HG03025 (cell line): Measurements from ENCODE around the gene FAAP100.

Source experiments
- ATAC-seq: cut with Tn5 transposase; IDR thresholded peaks from one replicate; pipeline ENCODE4 v1.9.1; 2021; ENCODE audit warnings: mild to moderate bottlenecking, moderate library complexity; ENCODE audit not compliant: unreplicated experiment, low FRiP score

The FAAP100 gene

DNA sequence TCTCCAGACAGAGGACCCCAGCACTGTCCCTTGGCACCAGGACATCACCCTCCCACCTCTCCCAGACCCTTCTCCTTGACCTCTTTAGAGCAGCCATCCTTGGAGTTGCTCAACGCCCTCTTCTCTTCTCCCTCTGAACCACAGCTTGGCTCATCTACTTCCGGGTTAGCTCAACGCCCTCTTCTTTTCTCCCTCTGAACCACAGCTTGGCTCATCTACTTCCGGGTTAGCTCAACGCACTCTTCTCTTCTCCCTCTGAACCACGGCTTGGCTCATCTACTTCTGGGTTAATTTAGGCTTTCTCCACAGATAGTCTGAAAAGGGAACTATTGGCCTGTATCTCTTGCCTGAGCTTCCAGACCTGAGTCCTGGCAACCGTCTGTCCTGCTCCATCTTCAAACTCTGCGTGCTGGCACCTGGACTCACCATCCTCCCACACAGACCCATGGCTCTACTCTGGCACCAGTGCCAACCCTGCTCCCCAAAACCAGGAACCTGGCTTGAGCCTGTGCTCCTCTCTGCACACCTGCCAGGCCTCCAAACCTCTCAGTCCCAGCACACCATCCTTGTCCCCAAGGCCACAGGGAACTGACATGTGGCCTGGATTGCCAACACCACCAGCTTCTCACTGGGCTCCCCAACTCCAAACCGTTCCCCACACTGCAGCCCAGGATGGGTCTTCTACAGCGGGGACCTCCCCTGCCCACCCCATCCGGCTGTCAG is 25.3 kb upstream of the FAAP100 start:
- no peak for ATAC-seq

DNA sequence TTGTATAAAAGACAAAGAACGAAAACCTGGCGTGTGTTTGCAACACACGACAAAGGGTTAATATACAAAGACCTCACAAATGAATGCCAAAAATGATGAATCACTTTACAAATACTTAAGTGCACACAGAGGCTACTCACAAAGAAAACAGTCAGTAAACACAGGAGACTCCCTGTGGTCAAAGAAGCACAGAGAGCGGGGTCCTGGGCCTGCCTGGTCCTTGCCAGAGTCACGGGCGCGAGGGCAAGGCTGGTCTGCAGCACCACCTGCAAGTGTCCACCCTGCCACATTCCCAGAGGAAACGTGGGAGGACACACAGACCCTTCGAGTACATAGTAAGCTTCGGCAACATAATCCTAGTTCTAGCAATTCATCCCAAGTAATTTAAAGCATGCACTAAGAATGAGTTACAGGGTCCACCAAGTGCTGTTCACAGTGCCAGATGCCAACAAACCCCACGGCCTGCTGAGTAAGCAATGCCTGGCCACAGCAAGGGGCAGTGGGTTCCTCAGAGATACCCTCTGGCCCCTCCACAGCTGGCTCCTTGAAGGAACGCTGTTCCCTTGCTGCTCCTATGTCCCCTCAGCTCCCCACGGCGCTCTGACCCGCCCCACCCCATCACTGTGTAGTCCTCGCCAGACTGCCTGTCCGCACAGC is 24.6 kb upstream of the FAAP100 start:
- ATAC-seq = no peak

DNA sequence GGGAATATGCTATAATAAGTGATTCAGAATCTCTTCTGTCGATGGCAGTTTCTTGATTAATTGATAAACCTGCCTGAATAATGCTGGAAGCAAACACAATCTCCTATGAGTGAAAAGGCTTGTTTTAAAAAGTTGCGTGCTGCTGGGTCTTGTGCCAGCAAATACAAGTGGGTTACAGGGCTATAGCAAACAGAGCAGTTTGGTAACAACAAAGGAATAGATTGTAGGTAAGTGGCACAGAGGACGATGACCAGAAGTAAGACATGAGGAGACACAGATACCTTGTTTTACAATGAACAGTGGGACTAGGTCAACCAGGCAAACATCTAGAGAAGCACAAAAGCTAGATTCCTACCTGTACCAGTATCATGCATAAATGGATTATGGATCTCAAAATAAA is 23.7 kb upstream of the FAAP100 start:
- ATAC-seq = no peak

DNA sequence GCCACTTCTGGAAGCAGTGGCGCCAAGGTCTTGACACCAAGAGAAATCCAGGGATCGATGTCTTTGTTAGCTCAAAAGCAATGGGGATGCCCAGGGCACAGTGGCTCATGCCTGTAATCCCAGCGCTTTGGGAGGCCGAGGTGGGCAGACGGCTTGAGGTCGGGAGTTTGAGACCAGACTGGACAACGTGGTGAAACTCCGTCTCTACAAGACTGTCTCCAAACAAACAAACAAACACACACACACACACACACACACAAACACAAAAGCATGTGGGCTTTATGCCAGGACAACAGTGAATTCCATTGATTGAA is 22.4 kb upstream of the FAAP100 start:
- no peak for ATAC-seq

DNA sequence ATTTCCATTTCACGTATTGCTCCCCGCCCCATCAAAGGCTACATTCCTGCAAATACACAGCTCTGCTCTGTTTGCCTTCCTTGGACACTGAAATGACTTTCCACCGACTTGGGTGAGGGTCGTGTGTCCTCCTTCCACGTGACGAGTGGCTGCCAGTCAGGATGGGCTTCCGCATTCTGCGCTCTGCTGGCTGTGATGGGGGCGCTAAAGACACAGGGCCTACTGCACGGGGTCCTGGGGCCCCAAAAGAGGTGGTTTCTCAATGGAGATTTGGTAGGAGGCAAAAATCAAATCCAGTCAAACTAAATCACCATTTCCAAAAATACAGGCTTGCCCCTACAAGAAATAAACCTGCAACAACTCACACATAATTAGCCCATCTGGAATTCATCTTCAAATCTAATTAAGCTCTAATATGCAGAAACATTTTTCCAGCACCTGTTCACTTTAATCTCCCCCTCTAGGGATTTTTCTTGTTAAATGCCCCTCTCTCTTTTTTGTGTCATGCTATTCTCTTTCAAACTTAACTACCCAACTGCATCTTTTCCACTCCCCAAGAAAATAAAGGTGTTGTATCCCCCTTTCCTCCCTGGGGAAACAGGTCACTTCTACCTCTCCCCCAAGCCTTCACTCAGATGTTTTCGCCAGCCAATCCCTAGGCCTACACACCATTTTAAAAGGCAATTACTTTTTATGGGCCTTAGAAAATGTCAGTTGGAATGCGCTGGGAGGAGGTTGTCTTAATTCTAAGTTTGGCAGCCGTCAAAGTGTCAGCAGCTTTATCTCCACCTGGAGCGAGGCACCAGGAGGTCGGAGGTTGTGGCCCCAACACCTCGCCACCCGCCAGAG is 21.9 kb upstream of the FAAP100 start:
- no peak for ATAC-seq

DNA sequence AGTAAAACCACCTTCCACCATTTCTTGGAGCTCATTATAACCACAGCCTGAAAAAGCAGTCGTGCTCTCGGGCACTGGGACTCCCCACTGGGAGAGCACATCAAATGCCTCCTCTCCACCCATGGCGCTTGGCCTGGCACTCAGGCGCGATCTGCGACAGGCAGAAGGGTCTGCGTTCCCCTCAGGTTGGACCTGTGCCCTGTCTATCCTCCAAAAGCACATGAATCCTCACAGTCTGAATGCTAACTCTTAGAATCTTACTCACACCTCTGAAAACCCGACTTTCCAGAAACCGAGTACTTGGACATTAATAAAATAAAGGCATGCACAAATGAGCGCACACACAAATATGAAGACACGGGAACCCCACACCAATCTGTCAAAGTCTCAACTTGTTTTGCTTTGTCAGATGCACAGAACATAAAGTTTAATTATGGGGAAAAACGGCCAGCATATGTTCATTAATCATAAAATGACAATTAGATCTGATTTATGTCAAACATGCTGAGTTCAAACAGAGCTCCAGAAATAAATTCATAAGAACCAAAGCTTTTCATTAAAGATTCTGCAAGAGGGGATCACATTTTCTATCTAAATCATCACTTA is 20.5 kb upstream of the FAAP100 start:
- no peak for ATAC-seq

DNA sequence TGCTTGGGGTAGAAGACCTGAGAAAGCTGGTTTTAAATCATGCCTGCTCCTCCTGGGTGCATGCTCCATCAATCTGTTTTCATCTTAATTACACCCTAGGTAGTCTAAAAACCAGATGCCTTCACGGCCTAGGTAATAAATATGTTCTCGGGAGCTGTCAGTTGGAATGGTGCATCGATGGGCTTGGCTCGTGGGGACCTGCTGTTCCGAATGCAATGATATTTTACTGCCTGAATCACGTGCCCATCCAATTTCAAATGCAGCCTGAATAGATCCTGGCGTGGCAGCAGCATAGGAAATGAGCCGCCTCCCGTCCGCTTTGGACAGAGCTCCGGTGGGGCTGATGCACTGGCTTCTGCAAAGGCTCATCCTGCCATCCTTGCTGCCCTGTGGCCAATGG is 18.8 kb upstream of the FAAP100 start:
- no peak for ATAC-seq

DNA sequence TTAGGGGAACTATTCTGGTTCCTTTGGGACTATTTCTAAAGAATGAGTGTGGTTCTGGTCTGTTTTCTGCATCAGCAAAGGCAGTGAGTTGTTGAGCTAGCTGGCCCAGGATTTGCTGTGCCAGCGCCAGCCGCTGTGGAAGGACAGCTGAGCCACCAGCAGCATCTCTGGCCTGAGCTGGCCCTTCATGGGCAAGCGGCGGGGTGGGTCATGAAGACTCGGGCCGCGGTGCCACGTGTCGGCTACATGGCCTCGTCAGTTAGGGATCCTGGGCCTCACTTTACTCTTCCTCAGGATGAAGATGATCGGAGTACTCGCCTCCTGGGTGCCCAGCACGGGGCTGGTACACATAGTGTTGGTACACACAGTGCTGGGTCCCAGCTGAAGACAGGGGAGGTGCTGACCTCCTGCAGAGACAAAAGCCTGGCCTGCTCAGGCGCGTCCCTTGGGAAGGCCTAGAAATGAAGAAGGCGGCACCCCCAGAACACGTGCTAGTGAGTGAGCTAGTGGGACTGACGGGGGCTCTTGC is 17.9 kb upstream of the FAAP100 start:
- no peak for ATAC-seq

DNA sequence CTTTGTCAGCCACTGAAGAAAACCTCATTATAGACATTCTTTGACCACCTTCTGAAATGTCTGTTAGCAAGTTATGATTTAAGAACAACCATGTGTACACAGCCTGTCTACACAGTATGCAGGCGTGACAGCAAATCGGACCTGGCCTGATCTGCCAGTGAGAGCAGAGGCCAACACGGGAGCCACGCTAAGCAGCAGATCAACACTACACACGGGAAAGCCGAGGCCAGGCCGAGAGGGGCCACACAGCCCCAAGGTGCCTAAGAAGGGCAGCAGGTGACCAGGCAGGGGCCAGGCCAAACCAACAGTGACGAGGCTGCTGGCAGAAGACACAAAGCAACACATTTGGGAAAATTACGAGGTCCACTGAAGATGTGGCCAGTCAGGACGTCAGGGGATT is 16.3 kb upstream of the FAAP100 start:
- no peak for ATAC-seq

DNA sequence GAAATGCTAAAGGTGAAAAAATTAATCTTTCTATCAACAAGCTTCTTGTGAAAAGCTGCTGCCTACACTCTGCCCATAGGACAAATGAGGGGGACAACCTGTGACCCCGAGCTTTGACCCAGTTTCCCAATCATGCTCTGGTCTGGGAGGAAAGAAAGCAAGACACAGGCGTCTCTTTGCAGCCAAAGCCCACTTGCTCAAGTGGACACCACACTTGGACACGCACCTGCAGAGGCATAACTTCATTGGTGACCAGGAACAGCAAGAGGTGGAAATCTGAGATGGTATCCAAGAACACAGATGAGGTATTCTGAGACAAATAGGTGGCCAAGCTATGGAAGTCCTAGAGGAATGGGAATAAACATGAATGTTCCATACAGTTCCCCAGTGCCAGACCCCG is 15.0 kb upstream of the FAAP100 start:
- no peak for ATAC-seq

DNA sequence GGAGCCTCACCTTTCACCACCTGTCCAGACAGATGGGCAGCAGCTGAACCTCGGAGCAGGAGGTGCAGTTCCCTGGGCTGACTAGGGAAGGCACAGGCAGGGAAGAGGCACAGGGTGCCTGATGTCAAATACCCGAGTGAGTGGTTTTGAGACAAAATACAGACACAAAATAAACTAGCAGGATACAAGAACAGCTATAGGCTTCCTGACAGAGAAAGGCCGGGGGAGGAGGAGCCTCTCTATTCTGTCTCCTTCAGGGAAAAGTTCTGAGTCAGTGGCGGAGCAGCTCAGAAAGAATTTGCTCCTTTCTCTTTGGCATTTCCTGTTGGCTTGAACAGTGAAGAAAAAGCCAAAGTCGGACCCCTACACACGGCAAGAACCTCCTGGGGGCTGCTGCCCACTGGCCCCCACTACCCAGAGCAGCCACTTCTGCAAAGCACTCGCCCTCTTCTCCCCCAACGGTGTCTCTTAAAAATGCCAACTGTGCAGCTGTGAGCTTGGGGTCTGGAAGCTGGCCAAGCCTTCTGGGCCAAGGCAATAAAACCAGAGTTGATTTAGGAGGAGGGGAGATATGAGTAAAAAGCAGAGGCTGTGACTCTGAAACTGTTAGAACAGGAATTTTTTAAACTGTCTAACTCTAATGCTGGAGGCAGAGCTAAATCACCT is 14.4 kb upstream of the FAAP100 start:
- no peak for ATAC-seq

DNA sequence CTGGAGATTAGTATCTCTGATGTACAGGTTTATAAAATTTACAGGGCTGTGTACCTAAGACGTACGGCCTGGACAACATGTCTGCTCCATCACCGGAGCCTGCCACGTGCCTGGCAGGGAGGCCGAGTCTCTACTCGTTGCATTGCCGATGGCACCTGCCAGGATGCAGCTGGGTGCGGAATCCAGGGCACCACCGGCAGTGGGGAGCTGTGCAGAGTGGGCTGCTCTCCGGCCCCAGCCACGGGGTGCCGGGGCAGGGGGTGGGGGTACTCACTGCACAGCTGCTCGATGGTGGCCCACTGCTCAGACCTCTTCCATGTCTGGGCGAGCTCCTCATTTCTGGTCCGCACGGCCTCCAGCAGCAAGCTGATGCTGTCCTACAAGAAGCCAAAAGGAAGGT is 13.1 kb upstream of the FAAP100 start:
- ATAC-seq = no peak

DNA sequence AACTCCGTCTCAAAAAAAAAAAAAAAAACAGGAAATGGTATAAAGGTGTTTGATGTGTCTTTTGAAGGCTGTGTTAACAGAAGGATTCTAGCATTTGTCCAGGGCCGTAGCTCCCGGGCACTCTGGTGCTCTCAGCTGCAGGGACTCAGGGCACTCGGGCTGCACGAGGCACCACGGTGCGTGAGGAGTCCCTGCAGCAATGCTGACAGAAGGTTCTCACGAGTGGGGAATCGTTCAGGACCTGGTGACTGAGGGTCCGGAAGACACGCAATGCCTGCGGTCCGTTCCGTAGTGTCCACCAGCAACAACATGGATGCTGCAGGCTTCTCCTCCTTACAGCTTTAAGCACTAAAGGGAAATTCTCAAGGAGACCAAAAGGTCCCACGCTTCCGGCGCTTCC is 12.6 kb upstream of the FAAP100 start:
- ATAC-seq = no peak

DNA sequence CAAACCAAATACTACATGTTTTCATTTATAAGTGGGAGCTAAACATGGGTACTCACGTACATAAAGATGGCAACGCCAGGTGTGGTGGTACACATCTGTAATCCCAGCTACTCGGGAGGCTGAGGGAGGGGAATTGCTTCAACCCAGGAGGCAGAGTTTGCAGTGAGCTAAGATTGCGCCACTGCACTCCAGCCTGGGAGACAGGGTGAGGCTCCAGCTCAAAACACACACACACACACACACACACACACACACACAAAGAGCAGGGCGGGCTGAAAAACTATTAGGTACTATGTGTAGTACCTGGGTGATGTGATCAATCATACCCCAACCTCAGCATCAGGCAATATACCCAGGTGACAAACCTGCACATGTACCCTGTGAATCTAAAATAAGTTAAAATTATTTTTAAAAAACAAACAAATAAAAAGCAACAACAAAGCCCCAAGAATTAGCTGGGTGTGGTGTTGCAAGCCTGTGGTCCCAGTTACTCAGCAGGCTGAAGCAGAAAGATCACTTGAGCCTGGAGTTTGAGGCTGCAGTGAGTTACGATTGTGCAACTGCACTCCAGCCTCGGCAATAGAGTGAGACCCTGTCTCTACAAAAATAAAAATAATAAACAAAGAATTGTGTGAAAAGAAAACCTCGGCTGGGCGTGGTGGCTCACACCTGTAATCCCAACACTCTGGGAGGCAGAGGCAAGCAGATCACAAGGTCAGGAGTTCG is 11.9 kb upstream of the FAAP100 start:
- ATAC-seq = no peak

DNA sequence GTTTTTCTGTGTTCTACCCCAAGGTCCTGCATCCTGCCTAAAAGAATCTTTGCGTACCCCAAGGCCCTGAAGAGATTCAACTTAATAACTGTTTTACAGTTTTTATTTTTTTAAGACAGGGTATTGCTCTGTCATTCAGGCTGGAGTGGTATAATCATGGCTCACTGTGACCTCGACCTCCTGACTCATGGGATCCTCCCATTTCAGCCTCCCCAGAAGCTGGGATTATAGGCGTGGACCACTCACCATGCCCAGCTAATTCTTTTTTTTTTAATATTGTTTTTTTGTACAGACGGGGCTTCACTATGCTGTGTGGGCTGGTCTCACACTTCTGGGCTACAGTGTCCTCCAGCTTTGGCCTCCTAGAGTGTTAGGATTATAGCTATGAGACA is 9.3 kb upstream of the FAAP100 start:
- no peak for ATAC-seq

DNA sequence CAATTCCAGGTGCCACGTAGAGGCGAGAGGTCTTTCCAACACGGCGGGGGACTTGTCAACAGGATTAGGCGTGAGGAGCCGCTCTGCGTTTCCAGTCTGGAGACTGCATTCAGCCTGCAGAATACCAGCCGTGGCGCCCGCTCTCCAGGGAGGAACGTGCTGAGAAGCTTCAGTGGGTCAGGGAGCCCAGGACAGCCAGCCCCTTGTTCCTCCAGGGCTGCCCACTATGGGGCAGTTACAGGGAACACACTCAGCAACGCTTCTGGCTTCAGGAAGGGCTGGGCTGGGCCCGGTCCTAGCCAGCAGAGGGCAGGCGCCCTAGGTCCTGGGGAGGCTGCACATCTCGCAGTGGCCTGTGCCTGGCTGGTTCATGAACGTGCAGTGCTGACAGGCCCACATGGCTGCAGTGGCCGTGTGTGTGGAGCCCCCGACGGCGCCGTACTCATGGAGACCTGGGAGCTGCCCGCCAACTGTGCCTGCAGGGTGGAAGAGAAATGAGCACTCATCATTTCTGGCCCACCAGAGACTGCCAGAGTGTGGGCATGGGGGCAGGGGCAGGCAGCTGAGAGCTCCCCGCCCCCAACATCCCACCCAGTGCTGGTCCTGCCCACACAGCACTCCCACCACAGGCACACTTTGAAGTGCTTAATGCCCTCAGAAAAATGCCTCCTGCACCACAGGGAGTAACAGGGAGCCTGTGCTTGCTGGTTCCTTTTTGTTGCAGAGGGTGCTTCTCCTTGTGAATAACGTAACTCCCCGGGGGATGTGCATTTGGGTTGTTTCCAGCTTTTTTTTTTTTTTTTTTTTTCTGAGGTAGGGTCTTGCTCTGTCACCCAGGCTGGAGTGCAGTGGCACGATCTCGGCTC is 7.0 kb upstream of the FAAP100 start:
- ATAC-seq = no peak

DNA sequence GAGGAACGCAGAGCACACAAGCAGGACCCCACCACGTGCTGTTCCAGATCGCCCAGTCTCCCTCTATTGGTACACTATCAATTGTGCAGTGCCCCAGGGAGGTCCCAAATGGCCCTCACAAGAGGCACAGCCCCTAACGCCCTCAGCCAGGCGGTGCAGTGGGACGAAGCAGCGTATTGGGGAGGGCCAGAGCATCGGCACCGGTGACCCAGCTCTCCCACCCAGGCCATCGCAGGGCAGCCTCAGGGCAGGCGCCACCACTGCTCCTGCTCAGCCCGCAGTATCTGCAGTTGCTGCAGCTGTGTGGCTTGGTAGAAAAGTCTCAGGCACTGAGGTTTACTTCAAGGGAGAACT is 5.9 kb upstream of the FAAP100 start:
- ATAC-seq = no peak

DNA sequence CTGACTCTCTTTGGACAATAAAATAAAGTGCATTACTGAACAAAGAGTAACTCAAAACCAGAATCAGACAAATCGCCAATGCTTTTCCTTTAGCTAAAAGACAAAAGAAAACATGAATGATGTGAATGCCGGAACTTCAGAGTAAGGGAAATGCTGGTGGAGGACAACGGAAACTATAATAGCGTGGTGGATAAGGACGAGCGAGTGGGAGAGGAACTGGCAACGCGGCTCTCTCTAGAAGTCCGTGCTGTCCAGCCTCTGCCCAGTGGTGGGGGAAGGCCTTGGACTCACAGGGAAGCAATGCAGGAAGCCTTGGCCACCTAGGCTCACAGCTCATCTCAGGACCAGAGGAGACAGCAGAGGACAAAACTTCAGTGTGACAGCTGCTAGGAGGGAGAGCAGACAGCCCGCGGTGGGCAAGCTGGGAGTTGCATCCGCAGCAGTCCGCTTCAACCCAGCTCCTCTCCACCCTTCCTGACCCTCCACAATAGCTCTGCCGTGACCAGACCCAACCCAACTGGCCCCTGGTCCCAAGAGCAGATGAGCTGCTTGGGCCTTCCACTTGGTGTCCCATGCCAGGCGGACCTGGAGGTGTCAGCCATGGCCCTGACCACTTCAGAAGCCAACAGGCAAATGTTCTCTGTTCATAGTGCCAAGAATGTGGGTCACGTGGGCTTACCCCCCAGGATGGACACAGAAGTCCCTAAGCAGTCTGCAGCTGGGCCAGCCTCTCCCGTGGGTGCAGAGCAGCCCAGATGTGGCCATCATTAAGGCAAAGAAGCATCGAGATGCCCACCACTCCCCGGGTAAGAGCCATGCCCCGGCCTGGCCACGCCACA is 5.3 kb upstream of the FAAP100 start:
- no peak for ATAC-seq
